Heart right ventricle (tissue), 16 donors: Measurements from ENCODE around the gene VSNL1. TPM values are rescaled to one million over a fixed set of nuclear protein-coding genes. Genes with fewer than 3 reads are reported as not detected.

Source experiments
- ATAC-seq, 8 donors: fragments of 200-7000 bp; cut with Tn5 transposase; one replicate each; pipeline ENCODE4 v1.9.1; 2020; ENCODE audit warnings: mild to moderate bottlenecking in 8 of 8, moderate library complexity in 8 of 8, moderate number of reproducible peaks in 1 of 8
- DNase-seq, 2 donors: peaks; one replicate each; pipeline ENCODE4 v3.0.0-alpha.2; 2020
- H3K27ac ChIP-seq, 10 donors: fragments of 200-600 bp; sonication (generic) in 2 of 10; one replicate each; pipeline versions ENCODE4 v1.5.0 to v1.8.0; 2020 to 2022; ENCODE audit warnings: mild to moderate bottlenecking in 3 of 10
- H3K27me3 ChIP-seq, 7 donors: fragments of 200-600 bp; one replicate each; pipeline ENCODE4 v1.8.0; 2021 to 2022; ENCODE audit warnings: mild to moderate bottlenecking in 2 of 7
- H3K36me3 ChIP-seq, 9 donors: fragments of 200-600 bp; sonication (generic) in 1 of 9; one replicate each; pipeline versions ENCODE4 v1.5.0 to v1.8.0; 2020 to 2022; ENCODE audit warnings: mild to moderate bottlenecking in 2 of 9
- H3K4me1 ChIP-seq, 9 donors: fragments of 200-600 bp; sonication (generic) in 1 of 9; one replicate each; pipeline versions ENCODE4 v1.5.0 to v1.8.0; 2020 to 2022; ENCODE audit warnings: mild to moderate bottlenecking in 4 of 9
- H3K4me3 ChIP-seq, 10 donors: fragments of 200-600 bp; sonication (generic) in 2 of 10; one replicate each; pipeline versions ENCODE4 v1.5.0 to v1.8.0; 2020 to 2022; ENCODE audit warnings: mild to moderate bottlenecking in 7 of 10, moderate library complexity in 2 of 10
- H3K9me3 ChIP-seq, 11 donors: fragments of 200-600 bp in 10 of 11; sonication (generic) in 2 of 11; one replicate each; pipeline versions ENCODE4 v1.5.0 to v1.8.0; 2013 to 2022; ENCODE audit warnings: mild to moderate bottlenecking in 2 of 11, control low read depth in 1 of 11, moderate library complexity in 1 of 11
- WGBS, 2 donors: extraction: QIAGEN DNeasy Blood & Tissue Kit; methylation state at CpG; one replicate each; pipeline ENCODE4 v1.1.7; 2013; ENCODE audit warnings: inconsistent platforms in 1 of 2; 5-methylcytosine and 5-hydroxymethylcytosine counted together
- intact Hi-C, 10 donors: fragments of 100-400 bp; cut with DNase I; formaldehyde crosslinking; loops; one replicate each; pipeline versions ENCODE4 v1.11.1 to v1.14.2; 2022
- polyA plus RNA-seq, 2 donors: library from polyadenylated mRNA; stranded (reverse); fragments of 200-250 nt; gene quantifications; one replicate each; pipeline ENCODE4 v1.2.3, GENCODE V29; 2013
- total RNA-seq, 10 donors: library from RNA; stranded (reverse); fragmentation: NEBNext Ultra II Directional in 3 of 10; extraction: Animal tissue kit (Norgen Biotek cat#: 25700) in 3 of 10; gene quantifications; one replicate each; pipeline versions ENCODE4 v1.2.1 to v1.2.4, GENCODE V29; 2021 to 2023
- TF ChIP-seq, protein P1 (sequence below), 9 donors: fragments of 200-600 bp; sonication (generic) in 2 of 9; IDR thresholded peaks; one replicate each; pipeline versions ENCODE4 v1.5.0 to v1.8.0; 2021 to 2022; ENCODE audit warnings: antibody characterized with exemption in 9 of 9, mild to moderate bottlenecking in 5 of 9, moderate library complexity in 1 of 9
- donor health status: Arrhythmogenic right ventricular cardiomyopathy.
- donor health status: ischemic (EF 13 %, LVEDD 7.1; RV severe dilation, severe dysfunction).
- donor health status: healthy with polysubstance abuse.
- donor health status: DM: no; HTN: yes; CAD: no.
- donor health status: DM: no; HTN: no; CAD: no.
- donor health status: ischemic (EF 25% LVEDD 6.9; RV normal size, moderate dysfunction).
- donor health status: ischemic (EF 25% LVEDD 5.7; RV mildly dilated, moderate dysfunction).
- donor health status: healthy.
- donor health status: DM: yes; HTN: yes; CAD: no.
- donor health status: Ischemic cardiomyopathy.
- donor health status: ischemic (EF 35%, LVEDD 5.7; RV mildly dilated, moderate dysfunction).
- donor health status: nonischemic (EF 11% LVEDD 7.7; RV severe dilation, severe dysfunction).
- donor health status: DM: yes; HTN: yes; CAD: no.
- donor health status: PGD.
- donor health status: ischemic (EF 29% LVEDD 5.4; RV normal size, mild dysfunction).
- donor health status: nonischemic (EF 23%, LVEDD 6.1; RV moderate dilation, normal function).

Gene VSNL1
- total and polyA plus RNA-seq, 12 donors, result 5.9 to 24.3 (median 17.3) TPM

DNA sequence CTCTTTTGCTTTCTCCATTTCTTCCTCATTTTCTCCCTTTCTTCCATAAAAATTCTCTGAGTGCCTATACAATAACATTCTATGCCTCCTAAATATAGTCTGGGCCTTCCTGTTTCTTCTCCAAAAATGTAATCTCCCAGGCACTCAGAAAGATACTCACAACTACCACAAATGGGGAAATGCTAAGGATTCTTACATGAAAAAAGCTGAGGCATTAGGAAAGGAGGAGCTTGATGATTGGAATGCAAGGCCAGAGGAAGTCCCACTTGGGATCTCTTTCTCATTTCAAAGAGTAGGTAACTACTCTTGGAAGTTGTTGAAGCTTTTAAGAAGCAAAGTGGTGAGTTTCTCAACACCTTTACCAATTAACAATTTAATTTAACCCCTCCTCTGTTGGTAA lies 3.4 kb downstream of the VSNL1 start:
- TF ChIP-seq, protein P1, sequence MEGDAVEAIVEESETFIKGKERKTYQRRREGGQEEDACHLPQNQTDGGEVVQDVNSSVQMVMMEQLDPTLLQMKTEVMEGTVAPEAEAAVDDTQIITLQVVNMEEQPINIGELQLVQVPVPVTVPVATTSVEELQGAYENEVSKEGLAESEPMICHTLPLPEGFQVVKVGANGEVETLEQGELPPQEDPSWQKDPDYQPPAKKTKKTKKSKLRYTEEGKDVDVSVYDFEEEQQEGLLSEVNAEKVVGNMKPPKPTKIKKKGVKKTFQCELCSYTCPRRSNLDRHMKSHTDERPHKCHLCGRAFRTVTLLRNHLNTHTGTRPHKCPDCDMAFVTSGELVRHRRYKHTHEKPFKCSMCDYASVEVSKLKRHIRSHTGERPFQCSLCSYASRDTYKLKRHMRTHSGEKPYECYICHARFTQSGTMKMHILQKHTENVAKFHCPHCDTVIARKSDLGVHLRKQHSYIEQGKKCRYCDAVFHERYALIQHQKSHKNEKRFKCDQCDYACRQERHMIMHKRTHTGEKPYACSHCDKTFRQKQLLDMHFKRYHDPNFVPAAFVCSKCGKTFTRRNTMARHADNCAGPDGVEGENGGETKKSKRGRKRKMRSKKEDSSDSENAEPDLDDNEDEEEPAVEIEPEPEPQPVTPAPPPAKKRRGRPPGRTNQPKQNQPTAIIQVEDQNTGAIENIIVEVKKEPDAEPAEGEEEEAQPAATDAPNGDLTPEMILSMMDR (IDR thresholded peaks at IDR 0.05), result no peak
- Histone ChIP-seq H3K4me3 (no peak overlapping the region), H3K9me3 (no peaks in the 10 kb centered on the region), H3K27ac (no peak overlapping the region), H3K36me3 (no peaks in the 10 kb centered on the region), H3K4me1 (peaks cover 0 to 15% (median 0%) of the 10 kb centered on the region in 9 donors), H3K27me3 (peaks cover 0 to 83% (median 51%) of the 10 kb centered on the region in 7 donors)
- DNase-seq (no peak), ATAC-seq (no peak)
- intact Hi-C loops, result loop anchor here in 2 of 10 donors (5.0 to 10.0 kb wide), 2 partner anchors 68 to 101 kb away; no protein-coding TSS in a partner anchor

DNA sequence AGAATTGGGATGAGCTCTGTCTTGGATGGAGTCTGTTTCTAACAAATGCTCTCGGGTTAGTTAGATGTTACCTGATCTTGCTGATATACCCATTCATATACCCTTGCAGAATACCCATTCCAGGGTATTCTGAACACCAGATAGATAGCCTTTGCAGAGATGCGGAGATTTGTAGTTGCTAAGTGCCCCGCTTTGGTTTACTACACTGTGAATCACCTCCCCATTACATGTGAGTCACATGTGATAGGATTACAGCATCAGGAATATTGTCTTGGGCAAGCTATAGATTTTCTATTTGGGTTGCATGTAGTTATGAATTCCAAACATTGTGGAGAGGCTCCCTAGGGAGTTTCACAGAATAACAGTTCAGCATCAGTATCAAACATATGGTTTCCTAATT lies 3.8 kb downstream of the VSNL1 start:
- no peak overlapping the region for H3K27ac ChIP-seq
- peaks cover 0 to 11% (median 0%) of the 10 kb centered on the region in 9 donors for H3K4me1 ChIP-seq
- WGBS, 2 donors, result 82 to 88% methylated on average over 3 of the region's 3 CpGs
- TF ChIP-seq, protein P1 (IDR thresholded peaks at IDR 0.05), result no peak
- DNase-seq (no peak), ATAC-seq (no peak)
- H3K27me3 ChIP-seq, result peaks cover 0 to 79% (median 49%) of the 10 kb centered on the region in 7 donors
- intact Hi-C loops, result loop anchor here in 2 of 10 donors (5.0 to 10.0 kb wide), 2 partner anchors 68 to 101 kb away; no protein-coding TSS in a partner anchor
- no peaks in the 10 kb centered on the region for H3K9me3 ChIP-seq
- H3K36me3 ChIP-seq, result no peaks in the 10 kb centered on the region
- no peak overlapping the region for H3K4me3 ChIP-seq

DNA sequence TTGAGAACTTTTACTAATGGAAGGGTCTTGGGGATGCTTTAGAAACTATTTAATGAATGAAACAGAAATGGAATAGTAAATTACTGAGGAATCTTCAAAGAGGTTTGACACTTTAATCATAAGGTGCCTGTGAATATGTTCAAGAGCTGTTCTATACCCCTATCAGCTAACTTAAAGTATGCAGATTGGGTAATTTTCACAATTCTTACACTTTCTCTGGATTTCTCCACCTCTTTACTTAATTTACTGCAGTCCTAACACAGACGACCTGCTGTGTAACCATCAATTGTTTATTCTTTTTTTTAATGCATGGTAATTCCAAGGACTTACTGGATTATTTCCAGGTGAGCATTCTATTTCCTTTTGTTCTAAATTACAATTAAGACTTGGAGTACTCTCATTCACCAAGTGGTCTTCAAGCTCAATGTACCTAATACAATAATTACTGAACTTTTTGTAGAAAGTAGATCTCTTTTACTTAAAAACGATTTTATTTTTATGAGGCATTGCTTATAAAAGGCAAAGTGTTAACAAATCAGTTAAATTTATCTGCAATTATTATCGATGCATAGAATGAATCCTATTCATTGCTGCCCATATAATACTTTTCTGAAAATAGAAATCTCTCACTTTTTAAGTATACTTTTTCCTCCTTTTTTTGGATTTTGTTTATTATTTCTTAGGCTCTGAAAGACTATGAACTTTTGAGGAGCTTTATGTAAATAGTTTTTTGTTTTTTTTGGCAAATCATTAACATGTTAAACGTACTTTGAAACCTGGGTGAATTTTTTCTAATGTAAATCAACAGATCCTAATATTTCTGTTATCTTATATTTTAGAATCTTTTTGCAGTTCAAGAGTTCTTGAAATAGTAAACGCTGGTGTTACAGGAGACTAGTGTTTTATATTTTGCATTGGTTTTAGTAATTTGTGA lies 5.5 kb downstream of the VSNL1 start:
- DNase-seq (no peak), ATAC-seq (no peak)
- peaks cover 0 to 6% (median 0%) of the 10 kb centered on the region in 9 donors for H3K4me1 ChIP-seq
- WGBS, 2 donors, result 58 to 69% methylated on average over 5 of the region's 5 CpGs
- H3K9me3 ChIP-seq, result no peaks in the 10 kb centered on the region
- TF ChIP-seq, protein P1 (IDR thresholded peaks at IDR 0.05), result no peak
- H3K27ac ChIP-seq, result no peak overlapping the region
- peaks cover 0 to 62% (median 34%) of the 10 kb centered on the region in 7 donors for H3K27me3 ChIP-seq
- intact Hi-C loops, result loop anchor here in 1 of 10 donors (10.0 kb wide), 1 partner anchor 99 kb away; no protein-coding TSS in a partner anchor
- no peaks in the 10 kb centered on the region for H3K36me3 ChIP-seq
- H3K4me3 ChIP-seq, result no peak overlapping the region

DNA sequence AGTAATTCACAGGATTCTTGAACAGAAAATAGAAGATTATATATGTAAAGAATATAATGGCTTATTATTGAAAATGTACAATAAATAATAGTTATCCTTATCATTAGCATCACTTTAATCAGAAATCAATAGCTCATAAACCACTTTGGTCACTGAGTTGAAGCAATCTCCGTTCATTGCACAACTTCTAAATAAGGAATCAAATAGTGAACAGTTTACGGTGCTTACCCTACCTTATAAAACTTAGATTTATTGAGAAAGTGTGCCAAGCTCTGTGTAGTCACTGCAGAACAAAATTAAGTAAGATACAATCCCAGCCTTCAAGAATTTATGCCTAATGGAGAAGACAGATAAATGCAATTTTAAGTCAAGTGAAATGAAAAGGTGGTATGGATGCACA lies 6.7 kb downstream of the VSNL1 start:
- no peak for ATAC-seq
- intact Hi-C loops, result loop anchor here in 1 of 10 donors (10.0 kb wide), 1 partner anchor 98 kb away; no protein-coding TSS in a partner anchor

More for the DNA sequence above, 6.7 kb downstream of the VSNL1 start:
- no peak overlapping the region for H3K4me3 ChIP-seq
- WGBS, 2 donors, result 90 to 91% methylated on average over 2 of the region's 2 CpGs
- no peaks in the 10 kb centered on the region for H3K36me3 ChIP-seq
- no peak for DNase-seq
- H3K4me1 ChIP-seq, result peaks cover 0 to 1% (median 0%) of the 10 kb centered on the region in 9 donors
- TF ChIP-seq, protein P1 (IDR thresholded peaks at IDR 0.05), result no peak
- no peaks in the 10 kb centered on the region for H3K9me3 ChIP-seq
- peaks cover 0 to 50% (median 22%) of the 10 kb centered on the region in 7 donors for H3K27me3 ChIP-seq
- H3K27ac ChIP-seq, result no peak overlapping the region
